ENCODE data around the gene DZIP1.

DNA sequence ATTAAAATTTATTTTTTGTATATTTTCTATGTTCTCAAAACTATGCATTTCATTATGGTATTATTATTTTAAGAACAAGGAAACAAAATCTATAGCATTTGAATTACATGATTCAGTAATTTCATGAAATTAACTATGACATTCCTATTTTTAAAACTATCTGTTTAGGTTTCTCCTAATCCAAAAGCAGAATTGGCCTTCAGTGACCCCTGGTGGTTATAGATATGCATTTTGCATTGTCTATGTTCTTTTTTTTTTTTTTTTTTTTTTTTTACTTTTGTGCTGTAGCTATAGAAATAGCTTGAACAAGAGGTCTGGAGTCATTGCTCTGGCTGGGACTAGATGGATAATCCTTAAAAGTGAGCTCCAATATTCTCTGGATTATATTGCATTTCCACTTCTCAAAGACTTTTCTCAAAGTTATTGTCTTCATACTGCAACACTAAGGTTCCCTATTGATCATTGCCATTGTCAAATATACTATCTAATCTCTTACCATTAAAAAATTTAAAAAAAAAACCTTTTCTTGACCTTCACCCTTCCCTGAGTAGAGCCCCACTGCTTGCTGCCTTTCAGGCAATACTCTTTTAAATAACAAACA lies 16.6 kb upstream of the DZIP1 start:
- no peak for TF ChIP-seq POLR2A (IDR thresholded peaks at IDR 0.05)
- TF ChIP-seq, protein P1, sequence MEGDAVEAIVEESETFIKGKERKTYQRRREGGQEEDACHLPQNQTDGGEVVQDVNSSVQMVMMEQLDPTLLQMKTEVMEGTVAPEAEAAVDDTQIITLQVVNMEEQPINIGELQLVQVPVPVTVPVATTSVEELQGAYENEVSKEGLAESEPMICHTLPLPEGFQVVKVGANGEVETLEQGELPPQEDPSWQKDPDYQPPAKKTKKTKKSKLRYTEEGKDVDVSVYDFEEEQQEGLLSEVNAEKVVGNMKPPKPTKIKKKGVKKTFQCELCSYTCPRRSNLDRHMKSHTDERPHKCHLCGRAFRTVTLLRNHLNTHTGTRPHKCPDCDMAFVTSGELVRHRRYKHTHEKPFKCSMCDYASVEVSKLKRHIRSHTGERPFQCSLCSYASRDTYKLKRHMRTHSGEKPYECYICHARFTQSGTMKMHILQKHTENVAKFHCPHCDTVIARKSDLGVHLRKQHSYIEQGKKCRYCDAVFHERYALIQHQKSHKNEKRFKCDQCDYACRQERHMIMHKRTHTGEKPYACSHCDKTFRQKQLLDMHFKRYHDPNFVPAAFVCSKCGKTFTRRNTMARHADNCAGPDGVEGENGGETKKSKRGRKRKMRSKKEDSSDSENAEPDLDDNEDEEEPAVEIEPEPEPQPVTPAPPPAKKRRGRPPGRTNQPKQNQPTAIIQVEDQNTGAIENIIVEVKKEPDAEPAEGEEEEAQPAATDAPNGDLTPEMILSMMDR (IDR thresholded peaks at IDR 0.05 in 8 of 11, conservative IDR thresholded peaks at IDR 0.05 in 3 of 11): peak in 8 of 11 experiments; percentile 25 to 58 (median 44)
- TF ChIP-seq POLR2AphosphoS5 (IDR thresholded peaks at IDR 0.05): no peak
